ENCODE data around the gene MT1A. TPM values are rescaled to one million over a fixed set of nuclear protein-coding genes. Genes with fewer than 3 reads are reported as not detected.
"Not testable (repeated sequence)": the region's sequence is repeated elsewhere in the genome, so short reads cannot be mapped to it uniquely, and the experiment has no call there.

The MT1A gene
- total RNA-seq, 1 donor from 2014 or later, result not detected

DNA sequence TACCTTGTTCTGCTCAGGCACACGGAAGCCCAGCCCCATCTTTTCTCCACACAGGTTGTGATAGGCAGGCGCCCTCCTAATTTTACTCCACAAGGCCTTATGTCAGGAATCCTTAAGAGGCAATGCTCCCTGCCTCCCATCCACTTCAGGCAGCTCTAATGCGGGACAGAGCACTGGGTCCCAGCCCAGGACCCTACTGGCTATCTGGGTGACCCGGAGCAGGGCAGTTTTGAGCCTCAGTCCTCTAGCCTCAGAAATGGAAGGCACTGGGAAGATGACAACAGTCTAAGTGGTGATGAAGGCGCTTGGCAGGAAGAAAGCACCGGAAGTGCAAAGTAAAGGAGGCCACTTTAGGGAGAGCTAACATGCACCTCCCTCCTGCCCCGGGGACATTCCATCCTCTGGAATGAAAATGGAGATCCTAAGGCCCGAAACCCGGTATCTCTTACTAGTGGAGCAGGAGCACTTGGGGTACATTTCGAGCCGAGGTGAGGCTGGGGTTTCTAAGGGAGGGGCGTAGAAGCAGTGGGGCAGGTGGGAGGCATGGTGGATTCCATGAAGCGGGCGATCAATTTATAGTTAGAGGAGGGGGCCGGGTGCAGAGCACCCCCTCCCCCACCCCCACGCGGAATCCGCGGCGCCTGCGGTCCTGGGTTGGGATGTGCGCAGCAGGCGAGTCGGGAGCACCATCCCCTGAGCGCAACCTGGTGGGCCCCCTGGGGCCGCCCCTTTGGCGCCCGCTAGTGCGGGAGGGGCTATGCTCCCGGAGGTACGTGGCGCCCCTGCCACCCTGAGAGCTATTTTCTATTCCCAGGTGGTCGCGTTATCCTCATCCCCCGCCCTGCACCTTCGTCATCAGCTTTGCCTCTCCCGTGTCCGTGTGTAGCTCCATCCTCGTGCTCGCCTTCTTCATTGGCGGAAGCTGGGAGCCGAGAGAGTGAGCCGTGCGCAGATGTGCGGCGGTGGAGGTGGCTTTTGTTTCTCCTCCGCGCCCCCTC, 24.2 kb downstream of the MT1A start:
- H3K27ac Mint-ChIP-seq (ENCODE audit: unreplicated experiment), result no peak overlapping the region
- peaks cover 99% of the 10 kb centered on the region for H3K27me3 Mint-ChIP-seq (ENCODE audit: low read depth)
- TF ChIP-seq, protein P1, sequence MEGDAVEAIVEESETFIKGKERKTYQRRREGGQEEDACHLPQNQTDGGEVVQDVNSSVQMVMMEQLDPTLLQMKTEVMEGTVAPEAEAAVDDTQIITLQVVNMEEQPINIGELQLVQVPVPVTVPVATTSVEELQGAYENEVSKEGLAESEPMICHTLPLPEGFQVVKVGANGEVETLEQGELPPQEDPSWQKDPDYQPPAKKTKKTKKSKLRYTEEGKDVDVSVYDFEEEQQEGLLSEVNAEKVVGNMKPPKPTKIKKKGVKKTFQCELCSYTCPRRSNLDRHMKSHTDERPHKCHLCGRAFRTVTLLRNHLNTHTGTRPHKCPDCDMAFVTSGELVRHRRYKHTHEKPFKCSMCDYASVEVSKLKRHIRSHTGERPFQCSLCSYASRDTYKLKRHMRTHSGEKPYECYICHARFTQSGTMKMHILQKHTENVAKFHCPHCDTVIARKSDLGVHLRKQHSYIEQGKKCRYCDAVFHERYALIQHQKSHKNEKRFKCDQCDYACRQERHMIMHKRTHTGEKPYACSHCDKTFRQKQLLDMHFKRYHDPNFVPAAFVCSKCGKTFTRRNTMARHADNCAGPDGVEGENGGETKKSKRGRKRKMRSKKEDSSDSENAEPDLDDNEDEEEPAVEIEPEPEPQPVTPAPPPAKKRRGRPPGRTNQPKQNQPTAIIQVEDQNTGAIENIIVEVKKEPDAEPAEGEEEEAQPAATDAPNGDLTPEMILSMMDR (conservative IDR thresholded peaks at IDR 0.05), result no peak
- H3K9me3 Mint-ChIP-seq, result no peaks in the 10 kb centered on the region
- peaks cover 3% of the 10 kb centered on the region for H3K36me3 Mint-ChIP-seq (ENCODE audit: low read depth)
- peaks cover 15% of the 10 kb centered on the region for H3K4me1 Mint-ChIP-seq
- H3K4me3 Mint-ChIP-seq, result no peak overlapping the region
- no peak for DNase-seq (ENCODE audit: low read depth, low spot score)

DNA sequence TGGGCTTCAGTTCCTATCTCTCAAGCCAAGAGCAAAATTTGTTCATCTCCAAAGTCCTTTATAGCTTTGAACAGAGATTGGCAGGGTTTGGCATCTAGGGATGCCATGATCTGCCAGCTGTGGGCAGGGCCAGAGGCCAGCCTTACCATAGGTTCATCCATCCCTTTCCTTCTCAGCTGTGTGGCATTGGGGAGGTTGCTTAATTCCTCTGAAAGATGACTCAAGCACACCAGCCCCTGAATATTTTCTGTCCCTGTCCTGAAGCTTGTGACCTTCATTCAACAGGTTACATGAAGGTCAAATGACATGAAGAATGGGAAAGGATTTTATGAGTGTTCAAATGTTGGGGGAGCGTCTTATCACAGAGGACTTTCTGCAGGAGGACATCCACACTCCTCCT, 26.0 kb downstream of the MT1A start:
- Mint-ChIP-seq H3K4me1 (peaks cover 9% of the 10 kb centered on the region), H3K9me3 (no peaks in the 10 kb centered on the region), H3K27me3 (ENCODE audit: low read depth) (peaks cover 98% of the 10 kb centered on the region), H3K27ac (ENCODE audit: unreplicated experiment) (no peak overlapping the region), H3K4me3 (no peak overlapping the region), H3K36me3 (ENCODE audit: low read depth) (peaks cover 3% of the 10 kb centered on the region)
- TF ChIP-seq, protein P1 (conservative IDR thresholded peaks at IDR 0.05), result no peak
- no peak for DNase-seq (ENCODE audit: low read depth, low spot score)

GRCh38 chr16:56665286-56666261, 27.1 kb downstream of the MT1A start:
- DNase-seq (ENCODE audit: low read depth, low spot score); H3K9me3 Mint-ChIP-seq; H3K36me3 Mint-ChIP-seq (ENCODE audit: low read depth); H3K4me3 Mint-ChIP-seq; H3K4me1 Mint-ChIP-seq; H3K27ac Mint-ChIP-seq (ENCODE audit: unreplicated experiment): not testable (repeated sequence)
- peaks cover 98% of the 10 kb centered on the region for H3K27me3 Mint-ChIP-seq (ENCODE audit: low read depth)

DNA sequence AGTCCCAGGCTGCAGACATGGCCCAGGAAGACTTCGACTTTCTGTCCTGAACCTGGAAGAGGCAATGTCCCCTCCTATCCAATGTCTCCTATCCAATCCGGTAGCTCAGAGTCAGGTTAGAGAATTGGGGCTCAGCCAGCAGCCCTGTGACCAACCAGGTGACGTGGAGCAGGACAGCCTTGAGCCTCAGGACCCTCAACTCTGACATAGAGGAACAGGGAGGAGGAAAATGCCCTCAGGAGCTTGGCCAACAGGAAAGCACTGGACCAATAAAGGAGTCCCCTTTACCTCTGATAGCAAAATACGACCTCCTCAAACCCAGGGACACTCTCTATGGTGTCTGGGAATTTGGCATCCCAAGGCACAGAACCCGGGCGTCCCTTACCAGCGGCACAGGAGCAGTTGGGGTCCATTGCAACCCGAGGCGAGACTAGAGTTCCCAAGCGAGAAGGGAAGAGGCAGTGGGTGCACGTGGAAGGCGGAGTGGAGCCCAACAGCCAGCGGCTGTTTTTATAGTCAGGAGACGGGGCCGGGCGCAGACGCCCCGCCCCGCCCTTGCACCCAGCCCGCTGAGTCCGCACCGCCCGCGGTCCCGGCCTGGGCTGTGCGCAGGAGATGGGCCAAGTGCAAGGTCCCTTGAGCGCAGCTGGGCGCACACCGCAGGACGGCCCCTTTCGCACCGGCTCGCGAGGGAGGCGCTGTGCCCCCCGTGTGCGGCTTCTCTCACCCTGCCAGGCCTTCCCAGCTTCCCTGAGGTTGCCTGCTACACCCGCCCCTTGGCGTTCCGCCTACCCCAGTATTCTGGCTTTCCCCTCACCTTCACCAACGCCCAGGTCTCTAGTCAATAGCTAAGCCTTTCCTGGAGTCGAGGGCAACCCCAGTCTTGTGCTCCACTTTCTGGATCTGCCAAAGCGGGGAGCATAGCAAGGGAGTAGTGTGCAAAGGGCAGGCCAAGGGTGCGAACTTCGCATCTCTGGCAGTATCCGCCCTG, 29.4 kb downstream of the MT1A start, which contains the start of gene MT1G:
TSS of gene MT1G (minus strand) at position 485 of the 991 bp plus-strand sequence. CDS start at position 413, 72 bp downstream.
- peaks cover 4% of the 10 kb centered on the region for H3K4me1 Mint-ChIP-seq

More for the DNA sequence above, 29.4 kb downstream of the MT1A start, which contains the start of gene MT1G:
- TF ChIP-seq, protein P1 (conservative IDR thresholded peaks at IDR 0.05), result no peak
- Mint-ChIP-seq H3K9me3 (no peaks in the 10 kb centered on the region), H3K36me3 (ENCODE audit: low read depth) (no peaks in the 10 kb centered on the region), H3K4me3 (no peak within 1 kb of the TSS), H3K27ac (ENCODE audit: unreplicated experiment) (no peak within 1 kb of the TSS), H3K27me3 (ENCODE audit: low read depth) (peaks cover 98% of the 10 kb centered on the region)
- DNase-seq (ENCODE audit: low read depth, low spot score), result no peak
